Bronchial epithelial cell (primary cell): Measurements from ENCODE around the gene ASB16. TPM values are rescaled to one million over a fixed set of nuclear protein-coding genes. Genes with fewer than 3 reads are reported as not detected.

Experiments
- DNase-seq: peaks from one replicate; pipeline ENCODE4 v3.0.0-alpha.2; 2010; ENCODE audit warnings: low read depth
- FAIRE-seq: peaks from 2 replicates; lab custom pipeline; 2011; peaks lifted over from hg19 to GRCh38; lab: Jason Lieb, UNC
- H3K27me3 ChIP-seq: 2 replicates; pipeline ENCODE4 v1.5.1; 2011; ENCODE audit warnings: low read length; ENCODE audit not compliant: control insufficient read depth, insufficient read depth
- H3K36me3 ChIP-seq: 2 replicates; pipeline ENCODE4 v1.5.1; 2011; ENCODE audit warnings: low read length; ENCODE audit not compliant: control insufficient read depth, insufficient read depth
- H3K4me3 ChIP-seq: 2 replicates; pipeline ENCODE4 v1.5.1; 2011; ENCODE audit warnings: mild to moderate bottlenecking, low read depth, low read length, control low read depth
- CTCF ChIP-seq: IDR thresholded peaks from 2 replicates; pipeline ENCODE4 v1.5.1; 2011; ENCODE audit warnings: mild to moderate bottlenecking, moderate library complexity, low read length, control low read depth, inconsistent platforms; ENCODE audit not compliant: insufficient read depth, severe bottlenecking
- total RNA-seq: library from RNA; depleted of rRNA; stranded (reverse); fragments of >200 nt; gene quantifications from 2 replicates; pipeline ENCODE4 v1.2.1, GENCODE V29; 2014

ASB16 gene
- total RNA-seq, 1 donor from 2014 or later, result not detected

- TF ChIP-seq CTCF, result no peak
- DNase-seq, result peak; percentile 62
- no peak for FAIRE-seq
- Histone ChIP-seq H3K36me3 (peaks cover 10% of the 10 kb centered on the region), H3K4me3 (peak overlapping the region; percentile 84), H3K27me3 (no peaks in the 10 kb centered on the region)
Measured at GRCh38 chr17:44221084-44221861, 50.8 kb downstream of the ASB16 start.

GRCh38 chr17:44221862-44222111 is 51.3 kb downstream of the ASB16 start:
- Histone ChIP-seq H3K4me3 (peak overlapping the region; percentile 84), H3K27me3 (no peaks in the 10 kb centered on the region), H3K36me3 (peaks cover 6% of the 10 kb centered on the region)
- DNase-seq, result no peak
- no peak for TF ChIP-seq CTCF
- FAIRE-seq, result no peak

GRCh38 chr17:44222112-44222869 is 51.8 kb downstream of the ASB16 start:
- peak; percentile 51 for DNase-seq
- Histone ChIP-seq H3K27me3 (no peaks in the 10 kb centered on the region), H3K4me3 (peak overlapping the region; percentile 84), H3K36me3 (peaks cover 2% of the 10 kb centered on the region)
- no peak for TF ChIP-seq CTCF
- no peak for FAIRE-seq

GRCh38 chr17:44223541-44224071 is 53.1 kb downstream of the ASB16 start:
- Histone ChIP-seq H3K27me3 (no peaks in the 10 kb centered on the region), H3K36me3 (no peaks in the 10 kb centered on the region), H3K4me3 (no peak overlapping the region)
- TF ChIP-seq CTCF, result no peak
- DNase-seq, result peak; percentile 28
- FAIRE-seq, result no peak

Other genes with a start within 250 kb of the ASB16 start
- gene PPY, start 228.2 kb upstream of the ASB16 start, total RNA-seq, result not detected in 2 replicates
- 0.26 and 0.79 TPM in 2 replicates for gene PYY, start 216.8 kb upstream of the ASB16 start, total RNA-seq
- 17.8 and 25.3 TPM in 2 replicates for gene NAGS, start 166.1 kb upstream of the ASB16 start, total RNA-seq
- gene TMEM101, start 155.7 kb upstream of the ASB16 start, total RNA-seq, result 64.3 and 85.6 TPM in 2 replicates
- gene LSM12, start 104.0 kb upstream of the ASB16 start, total RNA-seq, result 18.9 and 20.3 TPM in 2 replicates
- gene G6PC3, start 100.0 kb upstream of the ASB16 start, total RNA-seq, result 7.6 and 9.2 TPM in 2 replicates
- 18.4 TPM in 2 replicates for gene HDAC5, start 47.1 kb upstream of the ASB16 start, total RNA-seq
- gene HROB, start 28.8 kb upstream of the ASB16 start, total RNA-seq, result 0.26 and 0.64 TPM in 2 replicates
- gene TMUB2, start 16.3 kb downstream of the ASB16 start, total RNA-seq, result 20.3 and 25.6 TPM in 2 replicates
- 32.4 and 46.3 TPM in 2 replicates for gene ATXN7L3, start 29.2 kb downstream of the ASB16 start, total RNA-seq
- 22.9 and 36.1 TPM in 2 replicates for gene UBTF, start 49.0 kb downstream of the ASB16 start, total RNA-seq
- gene SLC4A1, start 97.4 kb downstream of the ASB16 start, total RNA-seq, result not detected in 2 replicates
- gene RUNDC3A, start 137.9 kb downstream of the ASB16 start, total RNA-seq, result 0.26 and 3.1 TPM in 2 replicates
- gene SLC25A39, start 154.1 kb downstream of the ASB16 start, total RNA-seq, result 83.7 and 113 TPM in 2 replicates
- gene GRN, start 174.6 kb downstream of the ASB16 start, total RNA-seq, result 200 and 513 TPM in 2 replicates
- 0.53 and 0.90 TPM in 2 replicates for gene FAM171A2, start 193.1 kb downstream of the ASB16 start, total RNA-seq
- under 0.01 TPM in 1 of 2 replicates, not detected in the other for gene ITGA2B, start 218.9 kb downstream of the ASB16 start, total RNA-seq